Naive thymus-derived CD4-positive, alpha-beta T cell (primary cell): Measurements from ENCODE around the gene SOCS6. TPM values are rescaled to one million over a fixed set of nuclear protein-coding genes. Genes with fewer than 3 reads are reported as not detected.

Experiments
- ATAC-seq: fragments of 150-1000 bp; cut with Tn5 transposase; 2 replicates; pipeline ENCODE4 v1.10.0; 2021; ENCODE audit warnings: mild to moderate bottlenecking, moderate library complexity
- CTCF ChIA-PET: fragments of 350-600 bp; sonication (Branson Sonifier 250); formaldehyde crosslinking; loops from one replicate; lab custom pipeline; 2021; ENCODE audit warnings: antibody characterized with exemption; lab: Charles Lee
- POLR2A ChIA-PET: fragments of 350-600 bp; sonication (Branson Sonifier 250); formaldehyde crosslinking; loops from one replicate; lab custom pipeline; 2021; ENCODE audit warnings: antibody characterized with exemption, inconsistent platforms; lab: Charles Lee
- DNase-seq, 9 donors: peaks; one replicate each; pipeline versions ENCODE4 v3.0.0 to v3.0.0-alpha.2; 2020 to 2022; ENCODE audit warnings: mixed read lengths in 1 of 9
- H3K27ac ChIP-seq: one replicate; pipeline ENCODE4 v1.7.0; 2013; ENCODE audit warnings: mild to moderate bottlenecking, low read depth, low read length, moderate library complexity
- H3K27me3 ChIP-seq, 2 donors: one replicate each; pipeline ENCODE4 v1.7.0; 2013; ENCODE audit warnings: low read length in 2 of 2, mild to moderate bottlenecking in 2 of 2, moderate library complexity in 2 of 2; ENCODE audit not compliant: control insufficient read depth in 2 of 2, insufficient read depth in 2 of 2
- H3K36me3 ChIP-seq, 3 experiments: 1 replicate in 2 of 3; 2 replicates in 1 of 3; pipeline ENCODE4 v1.7.0; 2013; ENCODE audit warnings: low read length in 3 of 3, mild to moderate bottlenecking in 3 of 3, moderate library complexity in 1 of 3; ENCODE audit not compliant: insufficient read depth in 3 of 3, control insufficient read depth in 2 of 3
- H3K4me1 ChIP-seq, 2 donors: one replicate each; pipeline ENCODE4 v1.7.0; 2013; ENCODE audit warnings: low read length in 2 of 2, mild to moderate bottlenecking in 2 of 2, moderate library complexity in 1 of 2; ENCODE audit not compliant: control insufficient read depth in 2 of 2, insufficient read depth in 2 of 2
- H3K4me3 ChIP-seq: 2 replicates; pipeline ENCODE4 v1.7.0; 2013; ENCODE audit warnings: mild to moderate bottlenecking, low read length
- H3K9me3 ChIP-seq, 3 experiments: 1 replicate in 2 of 3; 2 replicates in 1 of 3; pipeline ENCODE4 v1.7.0; 2013; ENCODE audit warnings: low read length in 3 of 3; ENCODE audit not compliant: control insufficient read depth in 2 of 3
- H3K27ac Mint-ChIP-seq, 9 donors: one replicate each; pipeline ENCODE4 v1.8.0; 2020 to 2022; ENCODE audit warnings: mixed read lengths in 9 of 9, mild to moderate bottlenecking in 8 of 9, moderate library complexity in 5 of 9, inconsistent platforms in 2 of 9
- H3K27me3 Mint-ChIP-seq, 5 donors: one replicate each; pipeline ENCODE4 v1.8.0; 2021 to 2022; ENCODE audit warnings: mixed read lengths in 5 of 5, mild to moderate bottlenecking in 1 of 5
- H3K36me3 Mint-ChIP-seq, 5 donors: one replicate each; pipeline ENCODE4 v1.8.0; 2020 to 2022; ENCODE audit warnings: mixed read lengths in 5 of 5, mild to moderate bottlenecking in 3 of 5, inconsistent platforms in 1 of 5
- H3K4me1 Mint-ChIP-seq, 7 donors: one replicate each; pipeline ENCODE4 v1.8.0; 2020 to 2022; ENCODE audit warnings: mixed read lengths in 7 of 7, mild to moderate bottlenecking in 3 of 7, inconsistent platforms in 1 of 7
- H3K4me3 Mint-ChIP-seq, 10 donors: one replicate each; pipeline ENCODE4 v1.8.0; 2020 to 2022; ENCODE audit warnings: mild to moderate bottlenecking in 10 of 10, mixed read lengths in 10 of 10, moderate library complexity in 6 of 10, inconsistent platforms in 2 of 10
- H3K9me3 Mint-ChIP-seq, 11 donors: one replicate each; pipeline ENCODE4 v1.8.0; 2020 to 2022; ENCODE audit warnings: mixed read lengths in 11 of 11, mild to moderate bottlenecking in 4 of 11, inconsistent platforms in 1 of 11, moderate library complexity in 1 of 11
- intact Hi-C, 2 donors: fragments of 100-400 bp; cut with micrococcal nuclease; formaldehyde crosslinking; loops; one replicate each; pipeline ENCODE4 v1.15.1; 2023
- polyA plus RNA-seq, 2 donors: library from polyadenylated mRNA; unstranded; fragments of 300-500 nt; fragmentation: Illumina TruSeq; gene quantifications; one replicate each; pipeline ENCODE4 v1.2.3, GENCODE V29; 2021
- total RNA-seq, 6 experiments: library from RNA in 5 of 6; stranded (reverse) in 5 of 6; gene quantifications; 1 replicate in 5 of 6; 2 replicates in 1 of 6; pipeline ENCODE4 v1.2.3 and lab custom pipeline; 2021 to 2026

Gene SOCS6
- total and polyA plus RNA-seq, 7 experiments from 2014 or later = 0.52 to 4.6 (median 2.3) TPM

- H3K4me3 Mint-ChIP-seq = peak overlapping the region; percentile 45 to 79 (median 62)
- H3K27ac ChIP-seq = no peak overlapping the region
- no peaks in the 10 kb centered on the region for H3K27me3 ChIP-seq
- DNase-seq (peak in 1 of 9 donors; percentile 9), ATAC-seq (no peak)
- POLR2A ChIA-PET = no interaction called here
- H3K9me3 Mint-ChIP-seq = peaks cover 0 to 8% (median 0%) of the 10 kb centered on the region in 11 donors
- CTCF ChIA-PET = no interaction called here
- H3K4me1 ChIP-seq = no peaks in the 10 kb centered on the region
- peaks cover 10 to 29% (median 26%) of the 10 kb centered on the region in 7 donors for H3K4me1 Mint-ChIP-seq
- peaks cover 0 to 5% (median 0%) of the 10 kb centered on the region in 5 donors for H3K36me3 Mint-ChIP-seq
- peaks cover 13 to 51% (median 38%) of the 10 kb centered on the region in 5 donors for H3K27me3 Mint-ChIP-seq
- intact Hi-C loops = loop anchor here (2.0 to 10.0 kb wide), 2 partner anchors 84 to 146 kb away; partner anchors contain the start of gene RTTN (in 2 of the 2)
- H3K36me3 ChIP-seq = no peaks in the 10 kb centered on the region
- no peaks in the 10 kb centered on the region for H3K9me3 ChIP-seq
- H3K4me3 ChIP-seq = no peak overlapping the region
- H3K27ac Mint-ChIP-seq = no peak overlapping the region
These were observed 534 bp upstream of the SOCS6 start for GRCh38 chr18:70288171-70288850.

GRCh38 chr18:70289351-70290312 lies 787 bp downstream of the SOCS6 start:
- ATAC-seq (peak; percentile 28), DNase-seq (peak in 4 of 9 donors; percentile 2 to 62 (median 8))
- peaks cover 0 to 5% (median 0%) of the 10 kb centered on the region in 5 donors for H3K36me3 Mint-ChIP-seq
- H3K27me3 Mint-ChIP-seq = peaks cover 13 to 51% (median 38%) of the 10 kb centered on the region in 5 donors
- POLR2A ChIA-PET = no interaction called here
- H3K4me1 Mint-ChIP-seq = peaks cover 10 to 29% (median 26%) of the 10 kb centered on the region in 7 donors
- H3K27ac Mint-ChIP-seq = peak overlapping the region in 7 of 9 donors; percentile 4 to 92 (median 46)
- peaks cover 0 to 4% (median 0%) of the 10 kb centered on the region in 11 donors for H3K9me3 Mint-ChIP-seq
- H3K4me1 ChIP-seq = no peaks in the 10 kb centered on the region
- intact Hi-C loops = loop anchor here (2.0 to 10.0 kb wide), 2 partner anchors 85 to 145 kb away; partner anchors contain the start of gene RTTN (in 2 of the 2)
- CTCF ChIA-PET = no interaction called here
- H3K36me3 ChIP-seq = no peaks in the 10 kb centered on the region
- no peaks in the 10 kb centered on the region for H3K27me3 ChIP-seq
- no peak overlapping the region for H3K27ac ChIP-seq
- H3K9me3 ChIP-seq = no peaks in the 10 kb centered on the region
- H3K4me3 ChIP-seq = peak overlapping the region; percentile 48
- peak overlapping the region; percentile 84 to 93 (median 88) for H3K4me3 Mint-ChIP-seq

- no peak overlapping the region for H3K27ac Mint-ChIP-seq
- H3K9me3 Mint-ChIP-seq = peaks cover 0 to 4% (median 0%) of the 10 kb centered on the region in 11 donors
- peaks cover 10 to 29% (median 26%) of the 10 kb centered on the region in 7 donors for H3K4me1 Mint-ChIP-seq
- ChIA-PET CTCF (no interaction called here), POLR2A (no interaction called here)
- no peak overlapping the region for H3K27ac ChIP-seq
- DNase-seq (no peak), ATAC-seq (no peak)
- no peaks in the 10 kb centered on the region for H3K9me3 ChIP-seq
- no peaks in the 10 kb centered on the region for H3K36me3 ChIP-seq
- no peaks in the 10 kb centered on the region for H3K27me3 ChIP-seq
- peaks cover 13 to 47% (median 33%) of the 10 kb centered on the region in 5 donors for H3K27me3 Mint-ChIP-seq
- no peak overlapping the region for H3K4me3 ChIP-seq
- intact Hi-C loops = no loop called here
- H3K4me3 Mint-ChIP-seq = peak overlapping the region; percentile 55 to 93 (median 87)
- H3K36me3 Mint-ChIP-seq = peaks cover 0 to 5% (median 0%) of the 10 kb centered on the region in 5 donors
- no peaks in the 10 kb centered on the region for H3K4me1 ChIP-seq
These were observed 1.8 kb downstream of the SOCS6 start for GRCh38 chr18:70290482-70291294.

- ATAC-seq = no peak
- no peaks in the 10 kb centered on the region for H3K27me3 ChIP-seq
- no peaks in the 10 kb centered on the region for H3K9me3 ChIP-seq
- POLR2A ChIA-PET = no interaction called here
- DNase-seq = no peak
- H3K36me3 Mint-ChIP-seq = peaks cover 0 to 5% (median 0%) of the 10 kb centered on the region in 5 donors
- H3K4me3 ChIP-seq = no peak overlapping the region
- H3K4me3 Mint-ChIP-seq = peak overlapping the region; percentile 17 to 93 (median 86)
- H3K9me3 Mint-ChIP-seq = peaks cover 0 to 4% (median 0%) of the 10 kb centered on the region in 11 donors
- H3K27me3 Mint-ChIP-seq = peaks cover 13 to 48% (median 32%) of the 10 kb centered on the region in 5 donors
- H3K27ac ChIP-seq = no peak overlapping the region
- CTCF ChIA-PET = no interaction called here
- H3K36me3 ChIP-seq = no peaks in the 10 kb centered on the region
- intact Hi-C loops = no loop called here
- peaks cover 10 to 29% (median 26%) of the 10 kb centered on the region in 7 donors for H3K4me1 Mint-ChIP-seq
- H3K4me1 ChIP-seq = no peaks in the 10 kb centered on the region
- H3K27ac Mint-ChIP-seq = no peak overlapping the region
These were observed 2.4 kb downstream of the SOCS6 start for GRCh38 chr18:70291295-70291574.

GRCh38 chr18:70292628-70293027 lies 3.8 kb downstream of the SOCS6 start:
- DNase-seq (no peak), ATAC-seq (no peak)
- Histone ChIP-seq H3K4me1 (no peaks in the 10 kb centered on the region), H3K27me3 (no peaks in the 10 kb centered on the region), H3K36me3 (no peaks in the 10 kb centered on the region), H3K4me3 (no peak overlapping the region), H3K9me3 (no peaks in the 10 kb centered on the region), H3K27ac (no peak overlapping the region)
- peaks cover 10 to 29% (median 26%) of the 10 kb centered on the region in 7 donors for H3K4me1 Mint-ChIP-seq
- peaks cover 13 to 48% (median 26%) of the 10 kb centered on the region in 5 donors for H3K27me3 Mint-ChIP-seq
- no peak overlapping the region for H3K27ac Mint-ChIP-seq
- ChIA-PET POLR2A (no interaction called here), CTCF (no interaction called here)
- H3K36me3 Mint-ChIP-seq = peaks cover 0 to 5% (median 0%) of the 10 kb centered on the region in 5 donors
- H3K9me3 Mint-ChIP-seq = peaks cover 0 to 4% (median 0%) of the 10 kb centered on the region in 11 donors
- peak overlapping the region in 2 of 10 donors; percentile 47 to 73 for H3K4me3 Mint-ChIP-seq
- intact Hi-C loops = no loop called here

- Histone ChIP-seq H3K36me3 (no peaks in the 10 kb centered on the region), H3K4me1 (no peaks in the 10 kb centered on the region), H3K9me3 (no peaks in the 10 kb centered on the region), H3K4me3 (no peak overlapping the region), H3K27me3 (no peaks in the 10 kb centered on the region), H3K27ac (no peak overlapping the region)
- H3K36me3 Mint-ChIP-seq = peaks cover 0 to 5% (median 0%) of the 10 kb centered on the region in 5 donors
- POLR2A ChIA-PET = no interaction called here
- no peak overlapping the region for H3K27ac Mint-ChIP-seq
- intact Hi-C loops = no loop called here
- peak overlapping the region in 1 of 10 donors; percentile 10 for H3K4me3 Mint-ChIP-seq
- DNase-seq (no peak), ATAC-seq (no peak)
- CTCF ChIA-PET = no interaction called here
- peaks cover 10 to 27% (median 25%) of the 10 kb centered on the region in 7 donors for H3K4me1 Mint-ChIP-seq
- H3K27me3 Mint-ChIP-seq = peaks cover 13 to 44% (median 23%) of the 10 kb centered on the region in 5 donors
- peaks cover 0 to 4% (median 0%) of the 10 kb centered on the region in 11 donors for H3K9me3 Mint-ChIP-seq
These were observed 4.3 kb downstream of the SOCS6 start for GRCh38 chr18:70293166-70293565.
